ENCODE measurements around the gene MAGI3.

Gene MAGI3

DNA sequence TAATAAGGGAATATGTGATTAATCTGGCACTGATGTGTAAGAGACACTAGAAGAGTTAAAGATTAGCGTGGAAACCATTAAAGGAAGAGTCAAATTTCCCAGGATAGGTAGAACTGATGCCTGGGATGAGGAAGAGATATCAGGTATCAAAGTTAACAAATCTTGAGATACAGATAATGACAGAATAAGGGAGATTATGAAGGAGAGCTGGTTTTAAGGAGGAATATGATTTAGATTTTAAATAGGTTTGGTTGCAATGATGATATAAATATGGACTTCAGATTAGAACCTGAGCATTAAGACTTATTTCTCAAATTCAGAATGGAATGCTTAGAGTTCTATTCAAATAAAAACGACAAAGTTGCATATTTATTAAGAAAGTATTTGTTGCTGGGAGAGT lies 26.2 kb downstream of the MAGI3 start:
- no peaks in the 10 kb centered on the region for H3K36me3 ChIP-seq (ENCODE audit: control insufficient read depth in 2 of 2, insufficient read depth in 1 of 2, low read length in 2 of 2)
- TF ChIP-seq ZBTB17 (tag by site-specific recombination; IDR thresholded peaks at IDR 0.05) (no peak), ZNF366 (tag by site-specific recombination; conservative IDR thresholded peaks at IDR 0.05) (peak; percentile 58; the same call in 1 of the 2 replicates), MYNN (tag by site-specific recombination; IDR thresholded peaks at IDR 0.05; ENCODE audit: borderline replicate concordance) (no peak), ZNF112 (tag by site-specific recombination; IDR thresholded peaks at IDR 0.05) (no peak), ZEB2 (tag by site-specific recombination; IDR thresholded peaks at IDR 0.05) (peak; percentile 53; the same call in 1 of the 2 replicates), IKZF3 (tag by site-specific recombination; IDR thresholded peaks at IDR 0.05) (peak; percentile 55)
- no peak overlapping the region for H3K27ac ChIP-seq (ENCODE audit: extremely low read depth, low read depth, low read length)
- H3K4me3 ChIP-seq (ENCODE audit: low read depth, low read length): no peak overlapping the region
- 0 out of 2 replicates have a peak, but pooled peaks cover 3% of the 10 kb centered on the region for H3K4me1 ChIP-seq (ENCODE audit: control insufficient read depth, insufficient read depth, low read length)
- CTCF ChIA-PET: no interaction called here
- POLR2A ChIA-PET: no interaction called here
- H3K9me3 ChIP-seq (ENCODE audit: control insufficient read depth, insufficient read depth, low read depth, low read length): no peaks in the 10 kb centered on the region

DNA sequence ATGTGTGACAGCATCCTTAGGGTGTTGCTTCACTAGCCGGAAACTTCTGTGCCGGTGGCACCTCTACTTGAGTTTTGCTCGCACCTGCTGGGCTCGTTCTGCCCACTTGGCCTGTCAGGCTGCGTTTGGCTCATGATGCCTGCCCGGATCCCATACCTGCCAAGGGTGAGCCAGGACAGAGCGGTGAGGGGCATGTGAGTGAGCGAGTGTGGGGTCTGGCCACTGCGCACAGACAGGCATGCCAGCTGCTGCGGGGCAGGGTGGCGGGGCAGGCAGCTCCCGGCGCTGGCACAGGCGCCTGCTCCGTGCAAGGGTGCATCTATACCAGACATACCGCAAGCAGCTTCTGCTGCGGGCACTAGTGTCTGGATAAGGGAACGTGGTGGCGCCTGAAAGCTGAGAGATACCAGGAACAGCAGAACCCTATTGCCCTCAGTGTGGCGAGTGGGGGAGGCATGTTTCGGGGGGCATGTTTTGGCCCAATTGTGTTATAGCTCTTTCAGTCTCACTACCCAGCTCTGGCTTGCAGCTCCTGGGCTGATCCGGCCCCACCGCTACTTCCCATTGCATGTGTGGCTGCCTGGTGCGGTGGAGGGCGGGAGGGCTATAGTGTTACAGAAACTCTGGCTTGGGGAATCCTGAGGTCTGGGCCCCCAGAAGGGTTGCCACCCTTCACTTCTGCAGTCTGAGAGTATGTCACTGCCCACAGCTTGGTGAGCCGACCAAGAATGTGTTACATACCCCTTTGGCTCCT lies 32.2 kb downstream of the MAGI3 start:
- Histone ChIP-seq H3K27ac (ENCODE audit: extremely low read depth, low read depth, low read length) (no peak overlapping the region), H3K4me1 (ENCODE audit: control insufficient read depth, insufficient read depth, low read length) (no peaks in the 10 kb centered on the region), H3K9me3 (ENCODE audit: control insufficient read depth, insufficient read depth, low read depth, low read length) (no peaks in the 10 kb centered on the region), H3K36me3 (ENCODE audit: control insufficient read depth in 2 of 2, insufficient read depth in 1 of 2, low read length in 2 of 2) (no peaks in the 10 kb centered on the region), H3K4me3 (ENCODE audit: low read depth, low read length) (no peak overlapping the region)
- ChIA-PET CTCF (interaction anchor here (0.7 kb wide), 1 partner anchor 285 kb away, joined by 4 read pairs; no protein-coding TSS in a partner anchor), POLR2A (no interaction called here)
- TF ChIP-seq ZNF394 (tag by site-specific recombination; IDR thresholded peaks at IDR 0.05; ENCODE audit: borderline replicate concordance) (no peak), ZNF785 (tag by site-specific recombination; IDR thresholded peaks at IDR 0.05) (no peak), ZBTB1 (tag by site-specific recombination; IDR thresholded peaks at IDR 0.05) (no peak), ZNF341 (tag by site-specific recombination; IDR thresholded peaks at IDR 0.05; ENCODE audit: low read depth) (no peak), ZNF155 (tag by site-specific recombination; IDR thresholded peaks at IDR 0.05) (no peak), ZNF423 (tag by site-specific recombination; IDR thresholded peaks at IDR 0.05) (no peak)
- TF ChIP-seq, protein P1, sequence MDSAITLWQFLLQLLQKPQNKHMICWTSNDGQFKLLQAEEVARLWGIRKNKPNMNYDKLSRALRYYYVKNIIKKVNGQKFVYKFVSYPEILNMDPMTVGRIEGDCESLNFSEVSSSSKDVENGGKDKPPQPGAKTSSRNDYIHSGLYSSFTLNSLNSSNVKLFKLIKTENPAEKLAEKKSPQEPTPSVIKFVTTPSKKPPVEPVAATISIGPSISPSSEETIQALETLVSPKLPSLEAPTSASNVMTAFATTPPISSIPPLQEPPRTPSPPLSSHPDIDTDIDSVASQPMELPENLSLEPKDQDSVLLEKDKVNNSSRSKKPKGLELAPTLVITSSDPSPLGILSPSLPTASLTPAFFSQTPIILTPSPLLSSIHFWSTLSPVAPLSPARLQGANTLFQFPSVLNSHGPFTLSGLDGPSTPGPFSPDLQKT (IDR thresholded peaks at IDR 0.05; ENCODE audit: borderline replicate concordance, low read depth, low read length): no peak

DNA sequence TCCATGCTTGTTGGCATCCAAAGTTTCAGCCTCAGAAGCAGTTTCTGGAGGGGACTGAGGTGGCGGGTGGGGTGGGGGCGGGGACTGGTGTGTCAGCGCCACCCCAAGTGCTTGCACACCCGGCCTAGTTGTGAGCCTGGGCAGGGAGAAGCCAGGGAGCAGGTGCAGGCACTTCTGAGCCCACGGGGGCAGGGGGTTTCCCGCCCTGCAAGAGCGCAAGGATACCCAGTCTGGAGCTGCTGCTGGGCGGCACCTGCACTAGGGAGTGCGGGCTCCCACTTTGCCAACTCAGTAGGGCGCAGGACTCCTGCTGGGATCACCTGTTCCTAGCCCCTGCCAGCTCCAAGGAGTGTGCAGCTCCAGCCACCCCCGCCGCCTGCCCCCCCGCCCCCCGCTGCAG lies 33.5 kb downstream of the MAGI3 start:
- no peak overlapping the region for H3K27ac ChIP-seq (ENCODE audit: extremely low read depth, low read depth, low read length)
- TF ChIP-seq HOXD13 (CRISPR knock-in tag; IDR thresholded peaks at IDR 0.05; ENCODE audit: borderline replicate concordance): no peak
- no peak for TF ChIP-seq ZNF366 (tag by site-specific recombination; conservative IDR thresholded peaks at IDR 0.05)
- no peak for TF ChIP-seq ZNF76 (tag by site-specific recombination; IDR thresholded peaks at IDR 0.05; ENCODE audit: borderline replicate concordance, low read depth)
- TF ChIP-seq ZNF747 (tag by site-specific recombination; IDR thresholded peaks at IDR 0.05): no peak
- TF ChIP-seq SP3 (tag by site-specific recombination; IDR thresholded peaks at IDR 0.05): no peak
- no peak for TF ChIP-seq ZNF184 (tag by site-specific recombination; IDR thresholded peaks at IDR 0.05)
- TF ChIP-seq RBAK (tag by site-specific recombination; IDR thresholded peaks at IDR 0.05): no peak
- no peak for TF ChIP-seq ZNF701 (tag by site-specific recombination; IDR thresholded peaks at IDR 0.05)
- no peak for TF ChIP-seq YY2 (tag by site-specific recombination; IDR thresholded peaks at IDR 0.05)
- TF ChIP-seq KLF8 (tag by site-specific recombination; IDR thresholded peaks at IDR 0.05): no peak
- TF ChIP-seq ZNF521 (tag by site-specific recombination; IDR thresholded peaks at IDR 0.05): no peak
- no peak for TF ChIP-seq FEZF1 (tag by site-specific recombination; IDR thresholded peaks at IDR 0.05)
- TF ChIP-seq, protein P2, sequence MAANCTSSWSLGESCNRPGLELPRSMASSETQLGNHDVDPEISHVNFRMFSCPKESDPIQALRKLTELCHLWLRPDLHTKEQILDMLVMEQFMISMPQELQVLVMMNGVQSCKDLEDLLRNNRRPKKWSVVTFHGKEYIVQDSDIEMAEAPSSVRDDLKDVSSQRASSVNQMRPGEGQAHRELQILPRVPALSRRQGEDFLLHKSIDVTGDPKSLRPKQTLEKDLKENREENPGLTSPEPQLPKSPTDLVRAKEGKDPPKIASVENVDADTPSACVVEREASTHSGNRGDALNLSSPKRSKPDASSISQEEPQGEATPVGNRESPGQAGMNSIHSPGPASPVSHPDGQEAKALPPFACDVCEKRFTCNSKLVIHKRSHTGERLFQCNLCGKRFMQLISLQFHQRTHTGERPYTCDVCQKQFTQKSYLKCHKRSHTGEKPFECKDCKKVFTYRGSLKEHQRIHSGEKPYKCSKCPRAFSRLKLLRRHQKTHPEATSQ (tag by site-specific recombination; IDR thresholded peaks at IDR 0.05): no peak
- TF ChIP-seq, protein P3, sequence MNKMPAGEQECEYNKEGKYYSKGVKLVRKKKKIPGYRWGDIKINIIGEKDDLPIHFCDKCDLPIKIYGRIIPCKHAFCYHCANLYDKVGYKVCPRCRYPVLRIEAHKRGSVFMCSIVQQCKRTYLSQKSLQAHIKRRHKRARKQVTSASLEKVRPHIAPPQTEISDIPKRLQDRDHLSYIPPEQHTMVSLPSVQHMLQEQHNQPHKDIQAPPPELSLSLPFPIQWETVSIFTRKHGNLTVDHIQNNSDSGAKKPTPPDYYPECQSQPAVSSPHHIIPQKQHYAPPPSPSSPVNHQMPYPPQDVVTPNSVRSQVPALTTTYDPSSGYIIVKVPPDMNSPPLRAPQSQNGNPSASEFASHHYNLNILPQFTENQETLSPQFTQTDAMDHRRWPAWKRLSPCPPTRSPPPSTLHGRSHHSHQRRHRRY (tag by site-specific recombination; IDR thresholded peaks at IDR 0.05): no peak
- H3K36me3 ChIP-seq (ENCODE audit: control insufficient read depth in 2 of 2, insufficient read depth in 1 of 2, low read length in 2 of 2): no peaks in the 10 kb centered on the region
- ChIA-PET CTCF (interaction anchor here (0.5 kb wide), 1 partner anchor 36 kb away, joined by 3 read pairs; no protein-coding TSS in a partner anchor), POLR2A (no interaction called here)
- no peaks in the 10 kb centered on the region for H3K9me3 ChIP-seq (ENCODE audit: control insufficient read depth, insufficient read depth, low read depth, low read length)
- no peak overlapping the region for H3K4me3 ChIP-seq (ENCODE audit: low read depth, low read length)
- no peaks in the 10 kb centered on the region for H3K4me1 ChIP-seq (ENCODE audit: control insufficient read depth, insufficient read depth, low read length)
